BE2C (cell line): ENCODE measurements around the gene BBS10.

Source experiments
- DNase-seq: peaks from one replicate; pipeline ENCODE4 v3.0.0-alpha.2; 2020
- H3K27me3 ChIP-seq: fragments of 250-450 bp; sonication (Bioruptor Pico); 2 replicates; pipeline ENCODE4 v1.5.1; 2020; ENCODE audit warnings: mild to moderate bottlenecking
- H3K36me3 ChIP-seq: fragments of 250-450 bp; sonication (Bioruptor Pico); 2 replicates; pipeline ENCODE4 v1.5.1; 2020; ENCODE audit warnings: mild to moderate bottlenecking
- H3K4me1 ChIP-seq: fragments of 250-450 bp; sonication (Bioruptor Pico); 2 replicates; pipeline ENCODE4 v1.5.1; 2020
- H3K4me3 ChIP-seq: 2 replicates; pipeline ENCODE4 v1.5.1; 2011; ENCODE audit warnings: low read depth, low read length
- H3K9me3 ChIP-seq: fragments of 250-450 bp; sonication (Bioruptor Pico); 2 replicates; pipeline ENCODE4 v1.5.1; 2020
- CTCF ChIP-seq: IDR thresholded peaks from 2 replicates; pipeline ENCODE4 v1.5.1; 2012; ENCODE audit warnings: mild to moderate bottlenecking, low read depth, low read length

BBS10 gene

GRCh38 chr12:76360316-76360715 lies 12.1 kb upstream of the BBS10 start:
- no peak for DNase-seq
- Histone ChIP-seq H3K36me3 (no peaks in the 10 kb centered on the region; the same call in none of the 2 replicates), H3K4me3 (no peak overlapping the region)

GRCh38 chr12:76356071-76356470 lies 7.9 kb upstream of the BBS10 start:
- Histone ChIP-seq H3K4me1 (peaks cover 7% of the 10 kb centered on the region), H3K36me3 (no peaks in the 10 kb centered on the region; the same call in none of the 2 replicates), H3K9me3 (no peaks in the 10 kb centered on the region), H3K4me3 (no peak overlapping the region), H3K27me3 (no peaks in the 10 kb centered on the region)
- DNase-seq, result no peak
- TF ChIP-seq CTCF, result no peak

More at GRCh38 chr12:76360316-76360715, 12.1 kb upstream of the BBS10 start:
- H3K4me1 ChIP-seq, result peaks cover 5% of the 10 kb centered on the region
- no peaks in the 10 kb centered on the region for H3K9me3 ChIP-seq
- TF ChIP-seq CTCF, result no peak
- no peaks in the 10 kb centered on the region for H3K27me3 ChIP-seq

- H3K9me3 ChIP-seq, result no peaks in the 10 kb centered on the region
- DNase-seq, result no peak
- H3K27me3 ChIP-seq, result no peaks in the 10 kb centered on the region
- TF ChIP-seq CTCF, result peak; percentile 30; the same call in 1 of the 2 replicates
- H3K4me3 ChIP-seq, result peak overlapping the region; percentile 85
- no peaks in the 10 kb centered on the region for H3K4me1 ChIP-seq
- H3K36me3 ChIP-seq, result no peaks in the 10 kb centered on the region
Measured at GRCh38 chr12:76346798-76347420, 1.3 kb downstream of the BBS10 start.

- DNase-seq, result no peak
Measured at GRCh38 chr12:76346236-76346635, 2.0 kb downstream of the BBS10 start.

GRCh38 chr12:76345569-76345968 lies 2.6 kb downstream of the BBS10 start:
- DNase-seq, result no peak
- Histone ChIP-seq H3K36me3 (no peaks in the 10 kb centered on the region), H3K4me3 (no peak overlapping the region), H3K9me3 (no peaks in the 10 kb centered on the region), H3K27me3 (no peaks in the 10 kb centered on the region; the same call in 1 of the 2 replicates), H3K4me1 (no peaks in the 10 kb centered on the region)
- no peak for TF ChIP-seq CTCF

More at GRCh38 chr12:76346236-76346635, 2.0 kb downstream of the BBS10 start:
- H3K27me3 ChIP-seq, result no peaks in the 10 kb centered on the region
- no peak for TF ChIP-seq CTCF
- H3K4me1 ChIP-seq, result no peaks in the 10 kb centered on the region
- H3K9me3 ChIP-seq, result no peaks in the 10 kb centered on the region
- H3K36me3 ChIP-seq, result no peaks in the 10 kb centered on the region
- no peak overlapping the region for H3K4me3 ChIP-seq

- H3K9me3 ChIP-seq, result no peaks in the 10 kb centered on the region
- no peaks in the 10 kb centered on the region for H3K36me3 ChIP-seq
- no peak for DNase-seq
- no peaks in the 10 kb centered on the region for H3K4me1 ChIP-seq
- H3K4me3 ChIP-seq, result no peak overlapping the region
- TF ChIP-seq CTCF, result no peak
- H3K27me3 ChIP-seq, result no peaks in the 10 kb centered on the region; the same call in 1 of the 2 replicates
Measured at GRCh38 chr12:76341436-76342030, 6.7 kb downstream of the BBS10 start.
